WTC11 (cell line): ENCODE results near the gene ATL1. TPM values are rescaled to one million over a fixed set of nuclear protein-coding genes. Genes with fewer than 3 reads are reported as not detected.

Source experiments
- ATAC-seq: fragments of 200-7000 bp; cut with Tn5 transposase; 2 replicates; pipeline ENCODE4 v1.10.0; 2021; ENCODE audit warnings: mild to moderate bottlenecking, moderate library complexity
- CTCF ChIA-PET: fragments of 300-600 bp; sonication (Branson Sonifier 250); formaldehyde crosslinking; loops from one replicate; lab custom pipeline; 2021; ENCODE audit warnings: antibody characterized with exemption; lab: Charles Lee
- POLR2A ChIA-PET: fragments of 350-600 bp; sonication (Branson Sonifier 250); formaldehyde crosslinking; loops from one replicate; lab custom pipeline; 2021; ENCODE audit warnings: antibody characterized with exemption; lab: Charles Lee
- DNase-seq: peaks from one replicate; pipeline ENCODE4 v3.0.0; 2021; ENCODE audit warnings: low spot score
- H3K27ac Mint-ChIP-seq: 2 replicates; pipeline ENCODE4 v1.8.0; 2021; ENCODE audit warnings: mixed read lengths
- H3K27me3 Mint-ChIP-seq: 2 replicates; pipeline ENCODE4 v1.8.0; 2021; ENCODE audit warnings: low read depth, mild to moderate bottlenecking, moderate library complexity, mixed read lengths
- H3K36me3 Mint-ChIP-seq: 2 replicates; pipeline ENCODE4 v1.8.0; 2021; ENCODE audit warnings: mixed read lengths
- H3K4me1 Mint-ChIP-seq: 2 replicates; pipeline ENCODE4 v1.8.0; 2022; ENCODE audit warnings: mixed read lengths
- H3K4me3 Mint-ChIP-seq: 2 replicates; pipeline ENCODE4 v1.8.0; 2021; ENCODE audit warnings: mild to moderate bottlenecking, moderate library complexity, mixed read lengths
- H3K9me3 Mint-ChIP-seq: 2 replicates; pipeline ENCODE4 v1.8.0; 2021; ENCODE audit warnings: mixed read lengths
- ARID4B ChIP-seq: sonication (generic); formaldehyde crosslinking; IDR thresholded peaks from 2 replicates; pipeline ENCODE4 v1.8.0; 2023; ENCODE audit warnings: missing genetic modification reagents, mild to moderate bottlenecking, borderline replicate concordance
- ATF3 ChIP-seq: sonication (generic); formaldehyde crosslinking; conservative IDR thresholded peaks from 2 replicates; pipeline ENCODE4 v1.8.1; 2022; ENCODE audit warnings: mild to moderate bottlenecking, missing genetic modification reagents
- EMX1 ChIP-seq: fragments of 250-450 bp; sonication (Bioruptor Pico); IDR thresholded peaks from 2 replicates; pipeline ENCODE4 v1.8.0; 2021; ENCODE audit warnings: mild to moderate bottlenecking
- FOXP1 ChIP-seq: sonication (generic); formaldehyde crosslinking; IDR thresholded peaks from 2 replicates; pipeline ENCODE4 v1.8.0; 2022; ENCODE audit warnings: missing genetic modification reagents, mild to moderate bottlenecking, moderate library complexity, borderline replicate concordance
- HMGA2 ChIP-seq: fragments of 250-450 bp; sonication (Bioruptor Pico); IDR thresholded peaks from 2 replicates; pipeline ENCODE4 v1.4.0; 2021; ENCODE audit warnings: mild to moderate bottlenecking, moderate library complexity
- HMGXB4 ChIP-seq: sonication (generic); formaldehyde crosslinking; IDR thresholded peaks from 2 replicates; pipeline ENCODE4 v1.8.1; 2023; ENCODE audit warnings: mild to moderate bottlenecking, moderate library complexity, missing genetic modification reagents
- JUN ChIP-seq: sonication (generic); formaldehyde crosslinking; IDR thresholded peaks from 2 replicates; pipeline ENCODE4 v1.8.0; 2023; ENCODE audit warnings: mild to moderate bottlenecking, missing genetic modification reagents
- KAT7 ChIP-seq: sonication (generic); formaldehyde crosslinking; IDR thresholded peaks from 2 replicates; pipeline ENCODE4 v1.8.1; 2023; ENCODE audit warnings: missing genetic modification reagents, mild to moderate bottlenecking, borderline replicate concordance
- MYBL2 ChIP-seq: sonication (generic); formaldehyde crosslinking; IDR thresholded peaks from 2 replicates; pipeline ENCODE4 v1.8.1; 2023; ENCODE audit warnings: mild to moderate bottlenecking, moderate library complexity, missing genetic modification reagents
- NR2C2 ChIP-seq: sonication (generic); formaldehyde crosslinking; IDR thresholded peaks from 2 replicates; pipeline ENCODE4 v1.8.0; 2022; ENCODE audit warnings: mild to moderate bottlenecking, missing genetic modification reagents
- PRRX2 ChIP-seq: fragments of 250-450 bp; sonication (Bioruptor Pico); IDR thresholded peaks from 2 replicates; pipeline ENCODE4 v1.8.0; 2021; ENCODE audit warnings: mild to moderate bottlenecking
- RORB ChIP-seq: fragments of 250-450 bp; sonication (Bioruptor Pico); IDR thresholded peaks from 2 replicates; pipeline ENCODE4 v1.9.0; 2021; ENCODE audit warnings: mild to moderate bottlenecking
- ZNF263 ChIP-seq: sonication (generic); formaldehyde crosslinking; IDR thresholded peaks from 2 replicates; pipeline ENCODE4 v1.8.1; 2022; ENCODE audit warnings: low read depth, mild to moderate bottlenecking, moderate library complexity, missing genetic modification reagents
- ZNF423 ChIP-seq: fragments of 250-450 bp; sonication (Bioruptor Pico); IDR thresholded peaks from 2 replicates; pipeline ENCODE4 v2.1.2; 2022; ENCODE audit warnings: mild to moderate bottlenecking, moderate library complexity
- ZNF425 ChIP-seq: fragments of 250-450 bp; sonication (Bioruptor Pico); conservative IDR thresholded peaks from 2 replicates; pipeline ENCODE4 v1.9.0; 2021; ENCODE audit warnings: mild to moderate bottlenecking
- ZNF512 ChIP-seq: sonication (generic); formaldehyde crosslinking; IDR thresholded peaks from 2 replicates; pipeline ENCODE4 v1.8.1; 2022; ENCODE audit warnings: missing genetic modification reagents, borderline replicate concordance
- ZNF532 ChIP-seq: fragments of 250-450 bp; sonication (Bioruptor Pico); IDR thresholded peaks from 2 replicates; pipeline ENCODE4 v1.9.0; 2021; ENCODE audit warnings: mild to moderate bottlenecking, borderline replicate concordance
- ZNF671 ChIP-seq: fragments of 250-450 bp; sonication (Bioruptor Pico); IDR thresholded peaks from 2 replicates; pipeline ENCODE4 v1.8.0; 2021; ENCODE audit warnings: mild to moderate bottlenecking
- total RNA-seq: library from RNA; stranded (reverse); gene quantifications from 3 replicates; pipeline ENCODE4 v1.2.3, GENCODE V29; 2021

ATL1 gene
- total RNA-seq, 1 experiment from 2014 or later: 3.7 TPM

GRCh38 chr14:50633954-50634353 is 74.0 kb downstream of the ATL1 start (continued):
- TF ChIP-seq FOXP1 (CRISPR knock-in tag): no peak
- no peak for TF ChIP-seq ZNF423 (CRISPR knock-in tag)
- no peak for TF ChIP-seq ZNF425 (CRISPR knock-in tag)
- TF ChIP-seq HMGA2 (CRISPR knock-in tag): no peak
- no peak for TF ChIP-seq JUN
- TF ChIP-seq ARID4B (CRISPR knock-in tag): no peak

GRCh38 chr14:50635141-50635540 is 75.2 kb downstream of the ATL1 start:
- no peaks in the 10 kb centered on the region for H3K27me3 Mint-ChIP-seq
- no peak overlapping the region for H3K27ac Mint-ChIP-seq
- peaks cover 22% of the 10 kb centered on the region for H3K36me3 Mint-ChIP-seq
- no peaks in the 10 kb centered on the region for H3K9me3 Mint-ChIP-seq
- H3K4me3 Mint-ChIP-seq: no peak overlapping the region
- DNase-seq (no peak), ATAC-seq (no peak)
- ChIA-PET POLR2A (no interaction called here), CTCF (no interaction called here)
- H3K4me1 Mint-ChIP-seq: peaks cover 6% of the 10 kb centered on the region
- TF ChIP-seq ZNF263 (CRISPR knock-in tag) (no peak), KAT7 (CRISPR knock-in tag) (no peak), ZNF512 (CRISPR knock-in tag) (no peak), PRRX2 (CRISPR knock-in tag) (no peak), RORB (CRISPR knock-in tag) (no peak), MYBL2 (CRISPR knock-in tag) (no peak), ATF3 (CRISPR knock-in tag) (no peak)

GRCh38 chr14:50647282-50647681 is 87.3 kb downstream of the ATL1 start:
- CTCF ChIA-PET: no interaction called here
- H3K4me3 Mint-ChIP-seq: no peak overlapping the region
- no peaks in the 10 kb centered on the region for H3K9me3 Mint-ChIP-seq
- peak; percentile 30; the same call in 1 of the 2 replicates for ATAC-seq
- no peak for DNase-seq
- H3K27me3 Mint-ChIP-seq: no peaks in the 10 kb centered on the region
- POLR2A ChIA-PET: no interaction called here
- peak overlapping the region; percentile 59 for H3K27ac Mint-ChIP-seq
- H3K36me3 Mint-ChIP-seq: peaks cover 24% of the 10 kb centered on the region
- peaks cover 25% of the 10 kb centered on the region for H3K4me1 Mint-ChIP-seq
- TF ChIP-seq ZNF512 (CRISPR knock-in tag) (no peak), ZNF671 (CRISPR knock-in tag) (no peak), ZNF532 (CRISPR knock-in tag) (no peak), NR2C2 (CRISPR knock-in tag) (no peak), HMGXB4 (CRISPR knock-in tag) (no peak), EMX1 (CRISPR knock-in tag) (no peak)
